K562 (cell line): ENCODE results near the gene HCN3. TPM values are rescaled to one million over a fixed set of nuclear protein-coding genes. Genes with fewer than 3 reads are reported as not detected.

Source experiments
- AFF4 ChIP-seq: sonication (generic); formaldehyde crosslinking; IDR thresholded peaks from 2 replicates; pipeline ENCODE4 v1.8.0; 2023; ENCODE audit warnings: mild to moderate bottlenecking, missing genetic modification reagents
- FOSL1 ChIP-seq: fragments of 200-800 bp; sonication (Bioruptor generic); conservative IDR thresholded peaks from 2 replicates; pipeline ENCODE4 v1.6.1; 2016; ENCODE audit warnings: missing genetic modification characterization, missing compliant biosample characterization
- FOXP4 ChIP-seq: sonication (generic); formaldehyde crosslinking; IDR thresholded peaks from 2 replicates; pipeline ENCODE4 v1.8.0; 2022; ENCODE audit warnings: mild to moderate bottlenecking, missing genetic modification reagents, borderline replicate concordance
- JUND ChIP-seq, 2 experiments: IDR thresholded peaks; 2 replicates in 1 of 2; 3 replicates in 1 of 2; pipeline ENCODE4 v1.6.1; 2011; ENCODE audit warnings: borderline replicate concordance in 2 of 2, low read depth in 2 of 2, low read length in 2 of 2, improper control_type of control experiment in 1 of 2, missing biosample characterization in 1 of 2, missing genetic modification characterization in 1 of 2, missing genetic modification reagents in 1 of 2
- KAT7 ChIP-seq: sonication (generic); formaldehyde crosslinking; IDR thresholded peaks from 2 replicates; pipeline ENCODE4 v1.8.0; 2022; ENCODE audit warnings: missing genetic modification reagents, mild to moderate bottlenecking, borderline replicate concordance
- MED1 ChIP-seq: sonication (generic); formaldehyde crosslinking; IDR thresholded peaks from 2 replicates; pipeline ENCODE4 v1.8.1; 2023; ENCODE audit warnings: missing genetic modification reagents, borderline replicate concordance
- MYNN ChIP-seq, 2 experiments: sonication (generic); formaldehyde crosslinking in 1 of 2; IDR thresholded peaks; 2 replicates each; pipeline versions ENCODE4 v1.5.0 to v1.6.1; 2016 to 2020; ENCODE audit warnings: antibody characterized with exemption in 1 of 2, missing genetic modification reagents in 1 of 2
- NCOA2 ChIP-seq, 2 experiments: fragments of 450-650 bp; IDR thresholded peaks; 2 replicates each; pipeline ENCODE4 v1.6.1; 2018; ENCODE audit warnings: mild to moderate bottlenecking in 2 of 2, moderate library complexity in 1 of 2; ENCODE audit not compliant: partially characterized antibody in 2 of 2
- NR1H2 ChIP-seq: sonication (generic); formaldehyde crosslinking; IDR thresholded peaks from 2 replicates; pipeline ENCODE4 v1.4.0; 2020; ENCODE audit warnings: mild to moderate bottlenecking, missing genetic modification reagents
- PHF8 ChIP-seq: fragments of 200-600 bp; sonication (generic); IDR thresholded peaks from 2 replicates; pipeline ENCODE4 v1.6.1; 2012; ENCODE audit warnings: mixed run types, mild to moderate bottlenecking, inconsistent platforms, low read length, moderate library complexity, borderline replicate concordance
- RBM22 ChIP-seq: fragments of 200-400 bp; formaldehyde crosslinking; IDR thresholded peaks from 2 replicates; pipeline ENCODE4 v1.6.1; 2018; ENCODE audit warnings: low read length, low read depth; ENCODE audit not compliant: poor library complexity, severe bottlenecking
- RREB1 ChIP-seq: fragments of 250-450 bp; sonication (Bioruptor Pico); IDR thresholded peaks from 2 replicates; pipeline ENCODE4 v1.4.0; 2020
- THRAP3 ChIP-seq: fragments of 450-650 bp; IDR thresholded peaks from 2 replicates; pipeline ENCODE4 v1.6.1; 2016; ENCODE audit warnings: mild to moderate bottlenecking, inconsistent platforms, borderline replicate concordance
- ZKSCAN1 ChIP-seq: fragments of 150-350 bp; IDR thresholded peaks from 2 replicates; pipeline ENCODE4 v1.6.1; 2016; ENCODE audit warnings: low read depth, low read length
- ZNF224 ChIP-seq: sonication (generic); formaldehyde crosslinking; IDR thresholded peaks from 2 replicates; pipeline ENCODE4 v1.8.0; 2022; ENCODE audit warnings: mild to moderate bottlenecking, missing genetic modification reagents
- polyA plus RNA-seq, 8 experiments: library from polyadenylated mRNA; depleted of rRNA in 4 of 8; stranded (reverse) in 5 of 8; unstranded in 3 of 8; fragments of >200 nt; fragmentation: Nextera tagmentation in 2 of 8; fragmentation: Illumina TruSeq in 1 of 8; extraction: Ambion mirVana in 2 of 8; extraction: Trizol in 1 of 8; gene quantifications; 2 replicates each; pipeline versions ENCODE4 v1.2.1 to v1.2.3, GENCODE V29; 2011 to 2014; ENCODE audit warnings: inconsistent platforms in 1 of 8, missing spikeins in 1 of 8
- total RNA-seq, 7 experiments: library from RNA; depleted of rRNA in 6 of 7; stranded (reverse); fragments of >200 nt in 6 of 7; fragmentation: Illumina TruSeq in 2 of 7; extraction: Trizol in 2 of 7; gene quantifications; 2 replicates each; pipeline versions ENCODE4 v1.2.1 to v1.2.3, GENCODE V29; 2011 to 2021; ENCODE audit warnings: low replicate concordance in 1 of 7

Gene HCN3
- total and polyA plus RNA-seq, 9 of the 15 experiments (the other 6 are each of a cell fraction or from before 2014, with no cell fraction given), result 0.91 to 9.7 (median 3.9) TPM

GRCh38 chr1:155307247-155307740 is 30.0 kb downstream of the HCN3 start (continued):
- no peak for TF ChIP-seq FOXP4 (CRISPR knock-in tag)
- TF ChIP-seq KAT7 (CRISPR knock-in tag), result no peak
- TF ChIP-seq PHF8, result no peak
- TF ChIP-seq RREB1 (CRISPR knock-in tag), result peak; percentile 93
- no peak for TF ChIP-seq ZNF224 (CRISPR knock-in tag)
- TF ChIP-seq AFF4 (CRISPR knock-in tag), result no peak
- no peak for TF ChIP-seq MYNN (IDR thresholded peaks at IDR 0.05)
- no peak for TF ChIP-seq MYNN (CRISPR knock-in tag; IDR thresholded peaks at IDR 0.05)
- no peak for TF ChIP-seq NR1H2 (CRISPR knock-in tag)
- TF ChIP-seq JUND (IDR thresholded peaks at IDR 0.05; ENCODE audit: borderline replicate concordance, low read depth, low read length), result no peak
- peak; percentile 75; the same call in 2 of the 3 replicates for TF ChIP-seq JUND (tag; IDR thresholded peaks at IDR 0.05; ENCODE audit: borderline replicate concordance, low read depth, low read length)
- TF ChIP-seq MED1 (CRISPR knock-in tag), result no peak
- 0 out of 2 replicates have a peak, but pooled peaks have one; percentile 35 for TF ChIP-seq ZKSCAN1
- no peak for TF ChIP-seq THRAP3
- TF ChIP-seq FOSL1 (tag), result 0 out of 2 replicates have a peak, but pooled peaks have one; percentile 15
- no peak for TF ChIP-seq NCOA2 (IDR thresholded peaks at IDR 0.05; ENCODE audit: partially characterized antibody in 2 of 2)
- no peak for TF ChIP-seq RBM22
